ENCODE data around the gene TESPA1. TPM values are rescaled to one million over a fixed set of nuclear protein-coding genes. Genes with fewer than 3 reads are reported as not detected.

Gene TESPA1
- total and polyA plus RNA-seq, 9 of the 15 experiments (the other 6 are each of a cell fraction or from before 2014, with no cell fraction given), result 0.72 to 7.1 (median 2.4) TPM

DNA sequence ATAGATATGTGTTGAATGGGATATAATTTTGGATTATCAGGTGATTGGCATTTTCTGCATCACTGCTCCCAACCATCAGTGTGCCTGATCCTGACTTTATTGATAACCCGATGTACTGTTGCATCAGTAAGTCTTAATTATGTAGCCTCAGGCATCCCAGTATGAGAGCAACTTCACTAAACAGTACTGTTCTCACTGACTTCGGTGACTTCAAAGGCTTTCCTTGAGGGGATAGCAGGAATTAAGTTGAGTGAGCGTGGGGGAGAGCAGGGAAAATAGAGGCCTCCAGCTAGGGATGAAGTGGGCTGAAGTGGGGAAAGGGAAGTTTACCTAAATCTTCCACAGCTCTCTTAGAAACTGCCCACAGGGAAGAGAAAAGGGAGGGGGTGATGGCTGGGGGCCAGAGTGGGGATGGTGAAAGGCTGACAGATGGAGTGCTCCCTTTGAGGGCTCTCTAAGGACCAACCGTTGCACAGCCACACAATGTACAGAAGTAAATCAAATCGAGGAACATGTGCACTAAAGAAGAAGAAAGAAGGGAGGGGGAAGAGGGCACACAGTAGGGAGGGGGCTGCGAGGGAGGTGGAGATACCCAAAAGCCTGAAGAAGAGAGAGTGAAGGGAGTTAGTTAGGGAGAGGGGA lies 24.5 kb upstream of the TESPA1 start:
- intact Hi-C loops (cut with micrococcal nuclease) (no loop called here), in situ Hi-C loops (cut with MboI) (no loop called here)
- DNase-seq (ENCODE audit: extremely low read depth in 1 of 4, low spot score in 3 of 4) (no peak), FAIRE-seq (no peak), ATAC-seq (no peak)
- Histone ChIP-seq H2AFZ (ENCODE audit: low read depth, low read length) (no peak overlapping the region), H3K4me1 (replicated peaks in 1 of 2; ENCODE audit: control insufficient read depth in 2 of 2, insufficient read depth in 2 of 2, low read length in 2 of 2) (no peaks in the 10 kb centered on the region), H3K4me3 (no peak overlapping the region), H3K4me2 (ENCODE audit: insufficient read depth, low read length) (no peak overlapping the region), H3K36me3 (ENCODE audit: control insufficient read depth, insufficient read depth, low read length) (no peaks in the 10 kb centered on the region), H4K20me1 (replicated peaks; ENCODE audit: control insufficient read depth, insufficient read depth, low read length) (no peaks in the 10 kb centered on the region), H3K27me3 (ENCODE audit: control insufficient read depth in 2 of 2, insufficient read depth in 2 of 2, low read length in 2 of 2) (peaks cover 0 to 3% of the 10 kb centered on the region in 2 experiments; a peak in 3 of 5 replicates), H3K79me2 (ENCODE audit: control insufficient read depth, insufficient read depth, low read length) (no peaks in the 10 kb centered on the region), H3K9me3 (replicated peaks; ENCODE audit: control insufficient read depth, insufficient read depth, low read depth, low read length) (no peaks in the 10 kb centered on the region), H3K27ac (ENCODE audit: extremely low read depth, low read depth, low read length) (no peak overlapping the region), H3K9me1 (ENCODE audit: control insufficient read depth, insufficient read depth, low read length) (no peaks in the 10 kb centered on the region), H3K9ac (ENCODE audit: insufficient read depth in 1 of 2, low read depth in 2 of 2, low read length in 2 of 2) (no peak overlapping the region)
- no TSS peak for BruUV-seq (replicated peaks)
- ChIA-PET CTCF (ENCODE audit: low intra/inter-chr PET ratio) (interaction anchor here (0.8 kb wide), 1 partner anchor 64 kb away, joined by 3 read pairs; no protein-coding TSS in a partner anchor), POLR2A (no interaction called here)
- WGBS (ENCODE audit: insufficient coverage, low coverage, missing lambda C conversion rate), result 1% methylated on average over 5 of the region's 6 CpGs
- TF ChIP-seq MEIS2 (IDR thresholded peaks at IDR 0.05; ENCODE audit: partially characterized antibody) (no peak), NR3C1 (CRISPR knock-in tag; IDR thresholded peaks at IDR 0.05) (no peak), KDM2B (CRISPR knock-in tag; IDR thresholded peaks at IDR 0.05) (no peak), ZNF121 (CRISPR knock-in tag; conservative IDR thresholded peaks at IDR 0.05) (no peak), TCFL5 (CRISPR knock-in tag; conservative IDR thresholded peaks at IDR 0.05) (no peak), SMAD2 (IDR thresholded peaks at IDR 0.05; ENCODE audit: low read depth, low read length) (no peak), EGR1 (conservative IDR thresholded peaks at IDR 0.05) (no peak), SNRNP70 (optimal IDR thresholded peaks at IDR 0.05; ENCODE audit: low read depth, low read length) (no peak), RBM14 (IDR thresholded peaks at IDR 0.05; ENCODE audit: borderline replicate concordance, insufficient read depth, low read depth, low read length) (no peak), ZNF644 (tag; IDR thresholded peaks at IDR 0.05; ENCODE audit: low read depth) (no peak)
- TF ChIP-seq, protein P1, sequence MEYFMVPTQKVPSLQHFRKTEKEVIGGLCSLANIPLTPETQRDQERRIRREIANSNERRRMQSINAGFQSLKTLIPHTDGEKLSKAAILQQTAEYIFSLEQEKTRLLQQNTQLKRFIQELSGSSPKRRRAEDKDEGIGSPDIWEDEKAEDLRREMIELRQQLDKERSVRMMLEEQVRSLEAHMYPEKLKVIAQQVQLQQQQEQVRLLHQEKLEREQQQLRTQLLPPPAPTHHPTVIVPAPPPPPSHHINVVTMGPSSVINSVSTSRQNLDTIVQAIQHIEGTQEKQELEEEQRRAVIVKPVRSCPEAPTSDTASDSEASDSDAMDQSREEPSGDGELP (CRISPR knock-in tag; IDR thresholded peaks at IDR 0.05; ENCODE audit: borderline replicate concordance), result no peak
- TF ChIP-seq, protein P2, sequence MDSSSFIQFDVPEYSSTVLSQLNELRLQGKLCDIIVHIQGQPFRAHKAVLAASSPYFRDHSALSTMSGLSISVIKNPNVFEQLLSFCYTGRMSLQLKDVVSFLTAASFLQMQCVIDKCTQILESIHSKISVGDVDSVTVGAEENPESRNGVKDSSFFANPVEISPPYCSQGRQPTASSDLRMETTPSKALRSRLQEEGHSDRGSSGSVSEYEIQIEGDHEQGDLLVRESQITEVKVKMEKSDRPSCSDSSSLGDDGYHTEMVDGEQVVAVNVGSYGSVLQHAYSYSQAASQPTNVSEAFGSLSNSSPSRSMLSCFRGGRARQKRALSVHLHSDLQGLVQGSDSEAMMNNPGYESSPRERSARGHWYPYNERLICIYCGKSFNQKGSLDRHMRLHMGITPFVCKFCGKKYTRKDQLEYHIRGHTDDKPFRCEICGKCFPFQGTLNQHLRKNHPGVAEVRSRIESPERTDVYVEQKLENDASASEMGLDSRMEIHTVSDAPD (CRISPR knock-in tag; IDR thresholded peaks at IDR 0.05), result no peak
- TF ChIP-seq, protein P3, sequence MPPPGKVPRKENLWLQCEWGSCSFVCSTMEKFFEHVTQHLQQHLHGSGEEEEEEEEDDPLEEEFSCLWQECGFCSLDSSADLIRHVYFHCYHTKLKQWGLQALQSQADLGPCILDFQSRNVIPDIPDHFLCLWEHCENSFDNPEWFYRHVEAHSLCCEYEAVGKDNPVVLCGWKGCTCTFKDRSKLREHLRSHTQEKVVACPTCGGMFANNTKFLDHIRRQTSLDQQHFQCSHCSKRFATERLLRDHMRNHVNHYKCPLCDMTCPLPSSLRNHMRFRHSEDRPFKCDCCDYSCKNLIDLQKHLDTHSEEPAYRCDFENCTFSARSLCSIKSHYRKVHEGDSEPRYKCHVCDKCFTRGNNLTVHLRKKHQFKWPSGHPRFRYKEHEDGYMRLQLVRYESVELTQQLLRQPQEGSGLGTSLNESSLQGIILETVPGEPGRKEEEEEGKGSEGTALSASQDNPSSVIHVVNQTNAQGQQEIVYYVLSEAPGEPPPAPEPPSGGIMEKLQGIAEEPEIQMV (tag; conservative IDR thresholded peaks at IDR 0.05; ENCODE audit: low read depth), result no peak
- TF ChIP-seq, protein P4, sequence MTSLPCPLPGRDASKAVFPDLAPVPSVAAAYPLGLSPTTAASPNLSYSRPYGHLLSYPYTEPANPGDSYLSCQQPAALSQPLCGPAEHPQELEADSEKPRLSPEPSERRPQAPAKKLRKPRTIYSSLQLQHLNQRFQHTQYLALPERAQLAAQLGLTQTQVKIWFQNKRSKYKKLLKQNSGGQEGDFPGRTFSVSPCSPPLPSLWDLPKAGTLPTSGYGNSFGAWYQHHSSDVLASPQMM (CRISPR knock-in tag; IDR thresholded peaks at IDR 0.05), result no peak
